ENCODE data around the gene METAP1D. TPM values are rescaled to one million over a fixed set of nuclear protein-coding genes. Genes with fewer than 3 reads are reported as not detected.
"Not testable (repeated sequence)": the region's sequence is repeated elsewhere in the genome, so short reads cannot be mapped to it uniquely, and the experiment has no call there.

Gene METAP1D
- total and polyA plus RNA-seq, 7 donors = 6.3 to 12.4 (median 10.0) TPM

DNA sequence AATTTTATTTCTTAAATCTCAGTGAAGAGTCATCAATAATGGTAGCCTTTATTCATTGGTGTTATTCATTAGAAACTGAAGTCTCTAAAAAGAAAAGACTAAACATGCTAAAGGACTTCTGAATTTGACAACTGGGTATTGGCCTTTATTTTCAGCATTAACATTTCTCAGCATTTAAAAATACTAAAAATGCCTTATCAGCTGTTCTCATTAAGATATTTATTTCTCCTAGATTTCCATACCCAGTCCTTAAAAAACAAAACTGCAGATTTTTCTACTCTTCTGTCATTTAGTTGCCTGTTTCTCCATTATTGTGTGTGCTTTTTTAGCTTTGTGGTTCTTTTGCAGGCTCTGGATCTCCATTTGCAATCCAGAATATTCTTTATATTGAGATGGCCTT lies 31.2 kb upstream of the METAP1D start:
- intact Hi-C loops (cut with DNase I) = no loop called here
- Histone ChIP-seq H3K27me3 (ENCODE audit: insufficient read depth in 3 of 3, low read length in 2 of 3) (no peaks in the 10 kb centered on the region), H3K36me3 (ENCODE audit: insufficient read depth in 1 of 2, low read depth in 1 of 2) (peaks cover 0 to 50% of the 10 kb centered on the region in 2 donors), H3K4me3 (no peak overlapping the region), H3K4me1 (no peaks in the 10 kb centered on the region), H3K27ac (no peak overlapping the region), H3K9me3 (no peaks in the 10 kb centered on the region)
- TF ChIP-seq, protein P1, sequence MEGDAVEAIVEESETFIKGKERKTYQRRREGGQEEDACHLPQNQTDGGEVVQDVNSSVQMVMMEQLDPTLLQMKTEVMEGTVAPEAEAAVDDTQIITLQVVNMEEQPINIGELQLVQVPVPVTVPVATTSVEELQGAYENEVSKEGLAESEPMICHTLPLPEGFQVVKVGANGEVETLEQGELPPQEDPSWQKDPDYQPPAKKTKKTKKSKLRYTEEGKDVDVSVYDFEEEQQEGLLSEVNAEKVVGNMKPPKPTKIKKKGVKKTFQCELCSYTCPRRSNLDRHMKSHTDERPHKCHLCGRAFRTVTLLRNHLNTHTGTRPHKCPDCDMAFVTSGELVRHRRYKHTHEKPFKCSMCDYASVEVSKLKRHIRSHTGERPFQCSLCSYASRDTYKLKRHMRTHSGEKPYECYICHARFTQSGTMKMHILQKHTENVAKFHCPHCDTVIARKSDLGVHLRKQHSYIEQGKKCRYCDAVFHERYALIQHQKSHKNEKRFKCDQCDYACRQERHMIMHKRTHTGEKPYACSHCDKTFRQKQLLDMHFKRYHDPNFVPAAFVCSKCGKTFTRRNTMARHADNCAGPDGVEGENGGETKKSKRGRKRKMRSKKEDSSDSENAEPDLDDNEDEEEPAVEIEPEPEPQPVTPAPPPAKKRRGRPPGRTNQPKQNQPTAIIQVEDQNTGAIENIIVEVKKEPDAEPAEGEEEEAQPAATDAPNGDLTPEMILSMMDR (IDR thresholded peaks at IDR 0.05) = no peak
- ATAC-seq = no peak
- no peak for DNase-seq

GRCh38 chr2:171972329-171972982 lies 27.3 kb upstream of the METAP1D start:
- Histone ChIP-seq H3K4me3 (no peak overlapping the region), H3K27ac (no peak overlapping the region), H3K36me3 (ENCODE audit: insufficient read depth in 1 of 2, low read depth in 1 of 2) (peaks cover 0 to 44% of the 10 kb centered on the region in 2 donors), H3K4me1 (no peaks in the 10 kb centered on the region), H3K27me3 (ENCODE audit: insufficient read depth in 3 of 3, low read length in 2 of 3) (no peaks in the 10 kb centered on the region), H3K9me3 (no peaks in the 10 kb centered on the region)
- TF ChIP-seq, protein P1 (IDR thresholded peaks at IDR 0.05) = no peak
- ATAC-seq (no peak), DNase-seq (no peak)
- WGBS, 3 donors = 95 to 100% (median 97%) methylated on average over 2 of the region's 2 CpGs
- intact Hi-C loops (cut with DNase I) = no loop called here

- Histone ChIP-seq H3K27ac (no peak overlapping the region), H3K9me3 (no peaks in the 10 kb centered on the region), H3K4me1 (no peaks in the 10 kb centered on the region), H3K36me3 (ENCODE audit: insufficient read depth in 1 of 2, low read depth in 1 of 2) (peaks cover 2 to 77% of the 10 kb centered on the region in 2 donors), H3K27me3 (ENCODE audit: insufficient read depth in 3 of 3, low read length in 2 of 3) (no peaks in the 10 kb centered on the region), H3K4me3 (no peak overlapping the region)
- intact Hi-C loops (cut with DNase I) = no loop called here
- TF ChIP-seq, protein P1 (IDR thresholded peaks at IDR 0.05) = no peak
- 97 to 99% (median 99%) methylated on average over 4 of the region's 4 CpGs for WGBS, 3 donors
- ATAC-seq (no peak), DNase-seq (no peak)
These were observed 20.6 kb upstream of the METAP1D start for GRCh38 chr2:171979103-171979502.

- ATAC-seq; H3K4me1 ChIP-seq; H3K4me3 ChIP-seq; H3K9me3 ChIP-seq; DNase-seq; H3K27me3 ChIP-seq (ENCODE audit: insufficient read depth in 3 of 3, low read length in 2 of 3); H3K27ac ChIP-seq; intact Hi-C loops (cut with DNase I): not testable (repeated sequence)
- peaks cover 0 to 49% of the 10 kb centered on the region in 2 donors for H3K36me3 ChIP-seq (ENCODE audit: insufficient read depth in 1 of 2, low read depth in 1 of 2)
- WGBS, 3 donors = 97 to 100% (median 97%) methylated on average over 1 of the region's 1 CpG
These were observed 15.8 kb upstream of the METAP1D start for GRCh38 chr2:171983924-171984323.

GRCh38 chr2:171985076-171985475 lies 14.7 kb upstream of the METAP1D start:
- intact Hi-C loops (cut with DNase I) = no loop called here
- H3K9me3 ChIP-seq = no peaks in the 10 kb centered on the region
- H3K27me3 ChIP-seq (ENCODE audit: insufficient read depth in 3 of 3, low read length in 2 of 3) = no peaks in the 10 kb centered on the region
- TF ChIP-seq, protein P1 (IDR thresholded peaks at IDR 0.05) = no peak
- H3K4me3 ChIP-seq = no peak overlapping the region
- no peak overlapping the region for H3K27ac ChIP-seq
- DNase-seq (no peak), ATAC-seq (no peak)
- 90 to 97% (median 91%) methylated on average over 2 of the region's 2 CpGs for WGBS, 3 donors
- H3K4me1 ChIP-seq = no peaks in the 10 kb centered on the region
- peaks cover 0 to 37% of the 10 kb centered on the region in 2 donors for H3K36me3 ChIP-seq (ENCODE audit: insufficient read depth in 1 of 2, low read depth in 1 of 2)
